Esophagus muscularis mucosa (tissue), 3 donors: ENCODE results near the gene IER5.

Source experiments
- CTCF ChIP-seq, 3 experiments: fragments of 200-600 bp in 2 of 3; fragments of 450-650 bp in 1 of 3; sonication (generic) in 2 of 3; IDR thresholded peaks; one replicate each; pipeline ENCODE4 v1.5.1; 2017 to 2019; ENCODE audit warnings: antibody characterized with exemption in 3 of 3, mild to moderate bottlenecking in 2 of 3, moderate library complexity in 1 of 3
- POLR2A ChIP-seq: fragments of 450-650 bp; IDR thresholded peaks from one replicate; pipeline ENCODE4 v1.6.1; 2017; ENCODE audit warnings: antibody characterized with exemption, moderate library complexity, mild to moderate bottlenecking, low read depth
- POLR2AphosphoS5 ChIP-seq, 2 donors: sonication (generic); formaldehyde crosslinking; IDR thresholded peaks; one replicate each; pipeline ENCODE4 v1.6.1; 2017; ENCODE audit warnings: antibody characterized with exemption in 2 of 2

DNA sequence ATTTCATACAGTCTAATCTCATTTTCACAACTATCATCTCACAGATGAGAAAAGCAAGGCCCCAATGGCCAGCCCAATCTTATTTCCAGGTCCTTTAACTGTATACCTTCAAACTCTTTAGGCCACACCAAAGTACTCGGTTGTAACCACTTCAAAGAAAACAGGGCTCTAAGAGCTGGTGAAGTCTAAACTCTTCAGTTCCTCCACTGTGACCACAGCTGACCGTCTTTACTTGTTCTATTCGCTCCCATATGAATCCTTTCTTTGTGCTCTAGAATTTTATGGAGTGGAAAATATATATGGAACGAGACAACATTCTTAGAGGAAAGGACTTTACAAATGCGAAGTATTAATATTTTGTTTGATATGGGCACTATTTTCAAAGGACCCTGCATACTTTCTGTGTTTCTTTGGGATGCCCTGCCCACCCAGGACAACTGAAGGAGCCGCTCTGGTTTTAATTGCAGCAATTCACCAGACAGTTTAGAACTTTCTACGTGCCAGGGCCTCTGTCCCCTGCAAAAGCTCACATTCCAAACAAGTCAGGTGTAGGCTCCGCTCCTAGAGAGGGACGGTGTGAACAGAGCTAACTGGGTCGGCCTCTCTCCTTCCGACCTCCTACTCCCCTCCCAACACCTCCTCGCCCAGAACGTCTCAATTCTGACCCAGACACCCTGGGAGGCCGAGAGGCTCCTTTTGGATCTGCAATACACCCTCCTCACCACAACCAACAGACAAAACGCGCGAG, 15.7 kb downstream of the IER5 start:
- TF ChIP-seq POLR2A, result no peak
- peak in 1 of 3 experiments; percentile 37 for TF ChIP-seq CTCF (IDR thresholded peaks at IDR 0.05)
- no peak for TF ChIP-seq POLR2AphosphoS5 (IDR thresholded peaks at IDR 0.05)
